Measurements from ENCODE around the gene EPX. TPM values are rescaled to one million over a fixed set of nuclear protein-coding genes. Genes with fewer than 3 reads are reported as not detected.
"Not testable (repeated sequence)": the region's sequence is repeated elsewhere in the genome, so short reads cannot be mapped to it uniquely, and the experiment has no call there.

EPX gene
- not detected for total RNA-seq

GRCh38 chr17:58192612-58193011, at the start of gene EPX:
TSS of gene EPX (plus strand) at chr17:58192726. CDS start at chr17:58192847, 121 bp downstream.
- Histone ChIP-seq H3K4me3 (no peak within 1 kb of the TSS), H3K9me3 (no peaks in the 10 kb centered on the region), H3K27me3 (no peaks in the 10 kb centered on the region), H3K4me1 (no peaks in the 10 kb centered on the region), H3K36me3 (no peaks in the 10 kb centered on the region), H3K27ac (no peak within 1 kb of the TSS)
- DNase-seq, result no peak
- TF ChIP-seq CTCF (IDR thresholded peaks at IDR 0.05), result no peak
- no peak for TF ChIP-seq POLR2A (IDR thresholded peaks at IDR 0.05)

GRCh38 chr17:58143335-58143734, 49.2 kb upstream of the EPX start:
- not testable (repeated sequence) for H3K27me3 ChIP-seq

GRCh38 chr17:58144801-58145200, 47.7 kb upstream of the EPX start:
- Histone ChIP-seq H3K4me3 (no peak overlapping the region), H3K36me3 (no peaks in the 10 kb centered on the region), H3K4me1 (no peaks in the 10 kb centered on the region), H3K27me3 (no peaks in the 10 kb centered on the region), H3K27ac (no peak overlapping the region), H3K9me3 (peaks cover 0 to 5% (median 0%) of the 10 kb centered on the region in 4 donors)
- no peak for DNase-seq
- TF ChIP-seq POLR2A (IDR thresholded peaks at IDR 0.05) (no peak), CTCF (IDR thresholded peaks at IDR 0.05) (no peak)

More at GRCh38 chr17:58143335-58143734, 49.2 kb upstream of the EPX start:
- not testable (repeated sequence) for H3K27ac ChIP-seq, H3K4me1 ChIP-seq, H3K9me3 ChIP-seq, DNase-seq, H3K4me3 ChIP-seq, H3K36me3 ChIP-seq

GRCh38 chr17:58147930-58148434, 44.5 kb upstream of the EPX start, which contains the start of gene OR4D1:
TSS of gene OR4D1 (plus strand) at chr17:58148384. CDS start at chr17:58155154, 6,770 bp downstream.
- no peak for TF ChIP-seq POLR2A (IDR thresholded peaks at IDR 0.05)
- TF ChIP-seq CTCF (IDR thresholded peaks at IDR 0.05), result no peak
- Histone ChIP-seq H3K4me1 (no peaks in the 10 kb centered on the region), H3K27ac (no peak within 1 kb of the TSS), H3K27me3 (no peaks in the 10 kb centered on the region), H3K9me3 (peaks cover 0 to 5% (median 0%) of the 10 kb centered on the region in 4 donors), H3K4me3 (no peak within 1 kb of the TSS), H3K36me3 (no peaks in the 10 kb centered on the region)
- DNase-seq, result no peak

GRCh38 chr17:58148609-58149008, 43.9 kb upstream of the EPX start:
- Histone ChIP-seq H3K4me3 (no peak overlapping the region), H3K27ac (no peak overlapping the region), H3K27me3 (no peaks in the 10 kb centered on the region), H3K4me1 (no peaks in the 10 kb centered on the region), H3K36me3 (no peaks in the 10 kb centered on the region), H3K9me3 (peaks cover 0 to 5% (median 0%) of the 10 kb centered on the region in 4 donors)
- no peak for DNase-seq
- TF ChIP-seq POLR2A (IDR thresholded peaks at IDR 0.05) (no peak), CTCF (IDR thresholded peaks at IDR 0.05) (no peak)

GRCh38 chr17:58150394-58150793, 42.1 kb upstream of the EPX start:
- no peaks in the 10 kb centered on the region for H3K27me3 ChIP-seq

More at GRCh38 chr17:58150394-58150793, 42.1 kb upstream of the EPX start:
- DNase-seq, result no peak
- H3K4me1 ChIP-seq, result no peaks in the 10 kb centered on the region
- no peak overlapping the region for H3K27ac ChIP-seq
- TF ChIP-seq CTCF (IDR thresholded peaks at IDR 0.05), result no peak
- TF ChIP-seq POLR2A (IDR thresholded peaks at IDR 0.05), result no peak
- no peak overlapping the region for H3K4me3 ChIP-seq
- H3K9me3 ChIP-seq, result no peaks in the 10 kb centered on the region
- H3K36me3 ChIP-seq, result no peaks in the 10 kb centered on the region

Measured in Peyer's patch (tissue), 4 donors.